Measurements from ENCODE around the gene DOK5.

DNA sequence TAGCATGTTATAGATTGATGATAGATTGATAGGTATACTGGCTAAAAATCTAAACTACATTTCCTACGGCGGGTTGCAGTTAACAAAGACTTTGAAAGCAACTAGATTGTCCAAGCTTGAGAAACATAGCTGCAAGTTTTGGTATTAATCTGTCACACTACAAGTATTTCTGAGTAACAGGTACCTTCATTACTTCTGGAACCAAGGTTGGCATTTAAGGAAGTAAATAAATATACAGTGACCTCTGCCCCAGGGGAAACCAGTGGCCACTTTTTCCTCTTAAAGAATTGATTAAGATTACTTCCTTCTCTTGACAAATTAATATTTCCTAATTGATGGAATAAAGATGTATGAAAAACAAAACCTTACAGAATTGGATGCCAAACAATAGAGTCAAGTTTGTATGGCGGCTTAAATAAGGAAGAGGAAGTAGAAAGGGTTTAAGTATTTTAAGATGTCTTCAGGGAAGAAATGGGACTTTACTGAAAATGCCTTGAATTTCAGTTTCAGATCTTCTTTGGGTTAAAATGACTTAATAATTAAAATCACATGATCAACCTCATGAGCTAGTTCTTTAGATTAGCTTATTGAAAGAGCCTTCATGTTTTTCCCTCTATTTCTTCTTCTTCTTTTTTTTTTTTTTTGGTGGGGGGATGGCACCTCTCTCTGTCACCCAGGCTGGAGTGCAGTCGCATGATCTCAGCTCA lies 132.8 kb downstream of the DOK5 start:
- TF ChIP-seq POLR2A (IDR thresholded peaks at IDR 0.05; ENCODE audit: low read depth, low read length) (no peak), TAF1 (IDR thresholded peaks at IDR 0.05; ENCODE audit: borderline replicate concordance, low read depth, low read length) (no peak), POLR2AphosphoS5 (IDR thresholded peaks at IDR 0.05; ENCODE audit: low read depth, low read length) (no peak)

All from GM12892 (cell line).